HG02610 (cell line): ENCODE data around the gene NAB2.

ENCODE experiments used
- ATAC-seq: cut with Tn5 transposase; IDR thresholded peaks from one replicate; pipeline ENCODE4 v1.9.1; 2021; ENCODE audit warnings: mild to moderate bottlenecking, moderate library complexity; ENCODE audit not compliant: unreplicated experiment

Gene NAB2

GRCh38 chr12:57131896-57132744, 43.2 kb downstream of the NAB2 start:
- no peak for ATAC-seq

GRCh38 chr12:57133013-57133569, 44.2 kb downstream of the NAB2 start:
- ATAC-seq: no peak

GRCh38 chr12:57133916-57134315, 45.0 kb downstream of the NAB2 start:
- no peak for ATAC-seq

- no peak for ATAC-seq
These were observed 46.0 kb downstream of the NAB2 start for GRCh38 chr12:57134949-57135348.

- no peak for ATAC-seq
These were observed 46.8 kb downstream of the NAB2 start for GRCh38 chr12:57135527-57136326.

- no peak for ATAC-seq
These were observed 49.8 kb downstream of the NAB2 start for GRCh38 chr12:57138526-57139272.

GRCh38 chr12:57139796-57140649, 51.1 kb downstream of the NAB2 start:
- ATAC-seq: no peak

- no peak for ATAC-seq
These were observed 52.3 kb downstream of the NAB2 start for GRCh38 chr12:57141249-57141648.

- no peak for ATAC-seq
These were observed 53.2 kb downstream of the NAB2 start for GRCh38 chr12:57142121-57142520.

GRCh38 chr12:57142727-57143126, 53.8 kb downstream of the NAB2 start:
- no peak for ATAC-seq

GRCh38 chr12:57143454-57143853, 54.5 kb downstream of the NAB2 start:
- ATAC-seq: no peak
